ENCODE measurements around the gene TXNDC16. TPM values are rescaled to one million over a fixed set of nuclear protein-coding genes. Genes with fewer than 3 reads are reported as not detected.

TXNDC16 gene
- total and polyA plus RNA-seq, 4 donors: 1.5 to 22.1 (median 3.4) TPM

DNA sequence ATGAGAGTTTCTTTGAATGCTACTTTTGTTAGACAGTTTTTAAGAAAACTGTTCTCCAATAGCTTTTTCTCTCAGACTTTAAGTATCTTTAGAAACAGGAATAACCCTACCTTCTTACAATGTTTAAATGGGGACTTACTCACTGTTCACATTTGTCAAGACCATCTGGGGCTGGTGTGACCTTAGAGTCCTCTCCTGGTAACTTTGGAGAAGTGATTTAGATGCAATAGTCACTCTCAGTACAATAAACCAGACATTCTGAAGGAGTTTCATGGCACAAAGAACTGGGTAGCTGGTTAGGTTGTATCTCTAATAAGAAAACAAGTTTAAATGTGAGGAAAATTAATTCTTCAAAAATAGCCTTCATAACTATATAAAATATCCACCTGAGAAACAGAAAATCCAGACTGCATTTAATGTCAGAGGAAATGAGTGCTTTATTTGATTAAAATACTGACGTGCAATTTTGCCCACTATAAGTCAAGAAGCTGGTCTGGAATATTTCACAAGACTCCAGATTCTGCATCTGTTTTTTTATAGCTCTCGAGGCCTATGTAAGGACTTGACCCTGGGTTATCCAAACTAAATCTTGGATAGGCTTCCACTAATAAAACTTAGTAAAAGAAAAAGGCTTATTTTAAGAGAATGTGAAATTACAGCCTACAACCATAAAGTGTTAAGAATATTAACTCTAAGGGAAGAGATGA, 129.5 kb downstream of the TXNDC16 start:
- DNase-seq (peak in 2 of 3 donors; percentile 3 to 23), ATAC-seq (ENCODE audit: insufficient read depth, low FRiP score) (no peak)
- no peaks in the 10 kb centered on the region for H3K27me3 ChIP-seq (ENCODE audit: control insufficient read depth in 3 of 3, insufficient read depth in 3 of 3, low read length in 2 of 3)
- H3K4me1 ChIP-seq (ENCODE audit: control insufficient read depth in 5 of 5, insufficient read depth in 5 of 5, low read length in 5 of 5): no peaks in the 10 kb centered on the region
- H3K4me3 ChIP-seq: no peak overlapping the region
- TF ChIP-seq, protein P1, sequence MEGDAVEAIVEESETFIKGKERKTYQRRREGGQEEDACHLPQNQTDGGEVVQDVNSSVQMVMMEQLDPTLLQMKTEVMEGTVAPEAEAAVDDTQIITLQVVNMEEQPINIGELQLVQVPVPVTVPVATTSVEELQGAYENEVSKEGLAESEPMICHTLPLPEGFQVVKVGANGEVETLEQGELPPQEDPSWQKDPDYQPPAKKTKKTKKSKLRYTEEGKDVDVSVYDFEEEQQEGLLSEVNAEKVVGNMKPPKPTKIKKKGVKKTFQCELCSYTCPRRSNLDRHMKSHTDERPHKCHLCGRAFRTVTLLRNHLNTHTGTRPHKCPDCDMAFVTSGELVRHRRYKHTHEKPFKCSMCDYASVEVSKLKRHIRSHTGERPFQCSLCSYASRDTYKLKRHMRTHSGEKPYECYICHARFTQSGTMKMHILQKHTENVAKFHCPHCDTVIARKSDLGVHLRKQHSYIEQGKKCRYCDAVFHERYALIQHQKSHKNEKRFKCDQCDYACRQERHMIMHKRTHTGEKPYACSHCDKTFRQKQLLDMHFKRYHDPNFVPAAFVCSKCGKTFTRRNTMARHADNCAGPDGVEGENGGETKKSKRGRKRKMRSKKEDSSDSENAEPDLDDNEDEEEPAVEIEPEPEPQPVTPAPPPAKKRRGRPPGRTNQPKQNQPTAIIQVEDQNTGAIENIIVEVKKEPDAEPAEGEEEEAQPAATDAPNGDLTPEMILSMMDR (IDR thresholded peaks at IDR 0.05; ENCODE audit: control extremely low read depth, extremely low read depth): no peak
- WGBS, 2 donors: 47 to 74% methylated on average over 2 of the region's 2 CpGs
- no peak overlapping the region for H3K27ac ChIP-seq (ENCODE audit: low read depth in 1 of 2, low read length in 1 of 2)
- no peaks in the 10 kb centered on the region for H3K36me3 ChIP-seq (ENCODE audit: control insufficient read depth in 4 of 4, insufficient read depth in 4 of 4, low read length in 4 of 4)
- no peaks in the 10 kb centered on the region for H3K9me3 ChIP-seq (ENCODE audit: control insufficient read depth in 4 of 4, insufficient read depth in 3 of 4, low read length in 3 of 4)
- H3K9ac ChIP-seq (ENCODE audit: insufficient read depth in 1 of 2, low read length in 2 of 2): no peak overlapping the region

DNA sequence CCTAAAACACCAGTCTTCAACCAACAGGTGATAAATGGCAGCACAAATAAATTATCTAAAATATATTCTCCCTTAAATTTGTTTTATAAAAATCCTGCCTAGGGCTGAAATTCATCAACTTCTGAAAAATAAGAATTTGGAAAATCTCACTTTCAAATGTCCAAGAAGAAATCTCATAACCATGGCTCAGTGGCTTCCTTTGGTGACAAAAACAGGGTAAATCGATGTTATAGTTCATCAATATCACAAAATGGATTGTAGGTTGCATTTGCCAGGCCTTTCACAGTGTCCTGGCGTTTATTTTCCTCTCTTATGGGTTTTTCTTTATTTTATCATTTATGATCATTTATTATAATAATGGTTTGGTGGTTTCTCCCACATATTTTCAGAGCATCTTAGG, 135.2 kb downstream of the TXNDC16 start:
- H3K4me1 ChIP-seq (ENCODE audit: control insufficient read depth in 5 of 5, insufficient read depth in 5 of 5, low read length in 5 of 5): peaks cover 0 to 5% (median 0%) of the 10 kb centered on the region in 5 donors
- no peak for ATAC-seq (ENCODE audit: insufficient read depth, low FRiP score)
- no peak for DNase-seq
- no peaks in the 10 kb centered on the region for H3K27me3 ChIP-seq (ENCODE audit: control insufficient read depth in 3 of 3, insufficient read depth in 3 of 3, low read length in 2 of 3)
- no peak overlapping the region for H3K9ac ChIP-seq (ENCODE audit: insufficient read depth in 1 of 2, low read length in 2 of 2)
- TF ChIP-seq, protein P1 (IDR thresholded peaks at IDR 0.05; ENCODE audit: control extremely low read depth, extremely low read depth): no peak
- H3K4me3 ChIP-seq: no peak overlapping the region
- H3K9me3 ChIP-seq (ENCODE audit: control insufficient read depth in 4 of 4, insufficient read depth in 3 of 4, low read length in 3 of 4): no peaks in the 10 kb centered on the region
- WGBS, 2 donors: 0 to 92% methylated on average over 2 of the region's 2 CpGs
- H3K27ac ChIP-seq (ENCODE audit: low read depth in 1 of 2, low read length in 1 of 2): no peak overlapping the region
- H3K36me3 ChIP-seq (ENCODE audit: control insufficient read depth in 4 of 4, insufficient read depth in 4 of 4, low read length in 4 of 4): no peaks in the 10 kb centered on the region

DNA sequence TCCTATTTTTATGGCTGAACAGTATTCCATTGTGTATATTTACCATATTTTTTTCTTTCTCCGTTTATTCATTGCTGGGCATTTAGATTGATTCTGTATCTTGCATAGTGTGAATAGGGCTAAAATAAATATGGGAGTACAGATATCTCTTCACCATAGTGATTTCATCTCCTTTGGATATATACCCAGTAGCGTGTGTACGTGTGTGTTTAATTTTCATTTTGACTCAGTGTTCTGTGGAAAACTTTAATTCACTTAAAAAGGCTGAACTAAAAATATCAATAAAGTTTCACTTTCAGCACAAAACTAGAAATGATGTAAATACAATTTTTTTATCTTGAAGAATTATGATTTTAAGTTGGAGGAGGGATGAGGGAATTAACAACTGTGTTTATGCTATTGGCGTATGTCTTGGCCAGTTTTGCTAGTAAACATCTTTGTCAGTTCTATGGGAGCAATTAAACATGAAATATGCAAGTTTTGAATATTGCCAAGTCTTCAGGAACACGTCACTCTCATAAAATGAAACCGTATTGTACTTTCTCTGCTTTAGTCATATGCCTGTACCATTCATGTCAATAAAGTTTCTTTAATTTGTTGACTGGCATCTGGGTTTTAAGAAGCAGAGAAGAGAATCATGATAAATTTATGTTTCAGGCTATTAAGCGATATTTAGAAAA, 138.4 kb downstream of the TXNDC16 start:
- no peak overlapping the region for H3K9ac ChIP-seq (ENCODE audit: insufficient read depth in 1 of 2, low read length in 2 of 2)
- TF ChIP-seq, protein P1 (IDR thresholded peaks at IDR 0.05; ENCODE audit: control extremely low read depth, extremely low read depth): no peak
- 73 to 78% methylated on average over 7 of the region's 7 CpGs for WGBS, 2 donors
- ATAC-seq (ENCODE audit: insufficient read depth, low FRiP score) (no peak), DNase-seq (peak in 2 of 3 donors; percentile 44 to 59)
- H3K27ac ChIP-seq (ENCODE audit: low read depth in 1 of 2, low read length in 1 of 2): no peak overlapping the region
- H3K27me3 ChIP-seq (ENCODE audit: control insufficient read depth in 3 of 3, insufficient read depth in 3 of 3, low read length in 2 of 3): no peaks in the 10 kb centered on the region
- H3K36me3 ChIP-seq (ENCODE audit: control insufficient read depth in 4 of 4, insufficient read depth in 4 of 4, low read length in 4 of 4): no peaks in the 10 kb centered on the region
- H3K4me1 ChIP-seq (ENCODE audit: control insufficient read depth in 5 of 5, insufficient read depth in 5 of 5, low read length in 5 of 5): peaks cover 0 to 5% (median 0%) of the 10 kb centered on the region in 5 donors
- no peaks in the 10 kb centered on the region for H3K9me3 ChIP-seq (ENCODE audit: control insufficient read depth in 4 of 4, insufficient read depth in 3 of 4, low read length in 3 of 4)
- no peak overlapping the region for H3K4me3 ChIP-seq

Data from lung (tissue), 12 donors.